CD8-positive, alpha-beta memory T cell (primary cell): Measurements from ENCODE around the gene CFAP100. TPM values are rescaled to one million over a fixed set of nuclear protein-coding genes. Genes with fewer than 3 reads are reported as not detected.
A peak's percentile ranks its signal among the peaks of the same experiment; 100 is the strongest.

Source experiments
- CTCF ChIA-PET: fragments of 350-600 bp; sonication (Branson Sonifier 250); formaldehyde crosslinking; loops from one replicate; lab custom pipeline; 2021; ENCODE audit warnings: antibody characterized with exemption; lab: Charles Lee
- POLR2A ChIA-PET: fragments of 350-600 bp; sonication (Branson Sonifier 250); formaldehyde crosslinking; loops from one replicate; lab custom pipeline; 2021; ENCODE audit warnings: antibody characterized with exemption; lab: Charles Lee
- DNase-seq, 5 donors: peaks; one replicate each; pipeline versions ENCODE4 v3.0.0 to v3.0.0-alpha.2; 2020 to 2022; ENCODE audit warnings: mixed read lengths in 1 of 5
- H3K27ac ChIP-seq: one replicate; pipeline ENCODE4 v1.7.0; 2013; ENCODE audit warnings: low read depth, mild to moderate bottlenecking, low read length, moderate library complexity
- H3K27me3 ChIP-seq: 2 replicates; pipeline ENCODE4 v1.7.0; 2013; ENCODE audit warnings: low read length, mild to moderate bottlenecking; ENCODE audit not compliant: insufficient read depth, poor library complexity, severe bottlenecking
- H3K36me3 ChIP-seq: 2 replicates; pipeline ENCODE4 v1.7.0; 2013; ENCODE audit warnings: mild to moderate bottlenecking, low read length, moderate library complexity; ENCODE audit not compliant: insufficient read depth
- H3K4me1 ChIP-seq: 2 replicates; pipeline ENCODE4 v1.7.0; 2013; ENCODE audit warnings: mild to moderate bottlenecking, low read length, moderate library complexity; ENCODE audit not compliant: insufficient read depth
- H3K4me3 ChIP-seq: 2 replicates; pipeline ENCODE4 v1.7.0; 2013; ENCODE audit warnings: mild to moderate bottlenecking, low read length
- H3K9me3 ChIP-seq: 2 replicates; pipeline ENCODE4 v1.7.0; 2013; ENCODE audit warnings: mild to moderate bottlenecking, low read length
- H3K27ac Mint-ChIP-seq, 8 donors: one replicate each; pipeline ENCODE4 v1.8.0; 2020 to 2021; ENCODE audit warnings: mixed read lengths in 8 of 8, mild to moderate bottlenecking in 6 of 8, inconsistent platforms in 3 of 8, moderate library complexity in 3 of 8
- H3K27me3 Mint-ChIP-seq, 2 donors: one replicate each; pipeline ENCODE4 v1.8.0; 2020 to 2021; ENCODE audit warnings: mixed read lengths in 2 of 2, mild to moderate bottlenecking in 1 of 2, moderate library complexity in 1 of 2
- H3K36me3 Mint-ChIP-seq, 3 donors: one replicate each; pipeline ENCODE4 v1.8.0; 2020 to 2021; ENCODE audit warnings: mixed read lengths in 3 of 3, inconsistent platforms in 1 of 3, mild to moderate bottlenecking in 1 of 3
- H3K4me1 Mint-ChIP-seq, 3 donors: one replicate each; pipeline ENCODE4 v1.8.0; 2020 to 2021; ENCODE audit warnings: mixed read lengths in 3 of 3, inconsistent platforms in 1 of 3, mild to moderate bottlenecking in 1 of 3
- H3K4me3 Mint-ChIP-seq, 7 donors: one replicate each; pipeline ENCODE4 v1.8.0; 2020 to 2021; ENCODE audit warnings: mixed read lengths in 7 of 7, mild to moderate bottlenecking in 6 of 7, moderate library complexity in 4 of 7, inconsistent platforms in 2 of 7
- H3K9me3 Mint-ChIP-seq, 5 donors: one replicate each; pipeline ENCODE4 v1.8.0; 2020 to 2022; ENCODE audit warnings: mixed read lengths in 5 of 5, mild to moderate bottlenecking in 3 of 5, moderate library complexity in 2 of 5, inconsistent platforms in 1 of 5
- polyA plus RNA-seq: library from polyadenylated mRNA; unstranded; fragments of 300-500 nt; fragmentation: Illumina TruSeq; gene quantifications from one replicate; pipeline ENCODE4 v1.2.3, GENCODE V29; 2021
- total RNA-seq, 2 experiments: library from RNA; stranded (reverse); gene quantifications; one replicate each; pipeline ENCODE4 v1.2.3, GENCODE V29; 2021

CFAP100 gene
- total and polyA plus RNA-seq, 3 experiments from 2014 or later: not detected

DNA sequence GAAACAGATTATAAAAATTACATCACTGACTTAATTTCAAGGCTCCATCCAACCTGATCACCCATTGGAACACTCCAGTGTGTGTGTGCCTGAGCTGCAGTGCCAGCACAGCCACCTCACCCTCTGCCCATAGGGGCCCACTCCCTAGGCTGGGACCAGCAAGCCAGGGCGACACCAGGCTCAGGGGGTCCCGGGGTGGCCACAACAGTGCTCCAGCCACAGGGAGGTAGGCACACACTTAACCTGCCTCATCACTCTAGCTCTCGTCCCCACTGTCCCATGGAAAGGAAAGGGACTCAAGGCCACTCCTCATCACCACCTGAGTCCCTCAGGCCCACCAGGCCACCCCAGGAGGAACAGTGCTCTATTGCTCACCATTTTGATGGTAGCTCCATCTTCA lies 56.0 kb downstream of the CFAP100 start:
- Histone ChIP-seq H3K27ac (no peak overlapping the region), H3K9me3 (no peaks in the 10 kb centered on the region), H3K27me3 (no peaks in the 10 kb centered on the region), H3K36me3 (peaks cover 14% of the 10 kb centered on the region), H3K4me3 (no peak overlapping the region), H3K4me1 (no peaks in the 10 kb centered on the region)
- H3K9me3 Mint-ChIP-seq: no peaks in the 10 kb centered on the region
- ChIA-PET CTCF (no interaction called here), POLR2A (no interaction called here)
- no peaks in the 10 kb centered on the region for H3K27me3 Mint-ChIP-seq
- peaks cover 7 to 10% (median 9%) of the 10 kb centered on the region in 3 donors for H3K4me1 Mint-ChIP-seq
- no peak overlapping the region for H3K4me3 Mint-ChIP-seq
- DNase-seq: no peak
- peak overlapping the region in 2 of 8 donors; percentile 61 to 62 for H3K27ac Mint-ChIP-seq
- peaks cover 3 to 77% (median 14%) of the 10 kb centered on the region in 3 donors for H3K36me3 Mint-ChIP-seq

DNA sequence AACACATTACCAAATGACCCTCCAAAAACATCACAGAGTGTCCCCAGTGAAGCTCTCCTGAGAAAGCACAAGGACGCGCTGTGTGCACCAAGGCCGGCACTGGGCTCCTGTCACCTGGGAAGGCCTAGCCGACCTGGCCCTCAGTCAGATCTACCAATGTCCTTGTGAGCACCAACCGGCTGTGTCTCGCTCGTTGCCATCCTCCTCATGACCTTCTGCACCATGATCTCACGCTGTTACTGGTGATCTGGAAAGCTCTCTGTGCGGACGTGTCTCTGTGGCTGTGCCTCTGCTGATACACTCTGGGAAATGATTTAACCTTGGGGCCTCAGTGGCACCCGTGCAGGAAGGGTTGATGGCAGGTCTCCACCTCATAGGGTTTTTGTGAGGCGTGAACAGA lies 56.8 kb downstream of the CFAP100 start:
- H3K4me1 Mint-ChIP-seq: peaks cover 9 to 10% (median 10%) of the 10 kb centered on the region in 3 donors
- no peaks in the 10 kb centered on the region for H3K4me1 ChIP-seq
- H3K9me3 Mint-ChIP-seq: no peaks in the 10 kb centered on the region
- no peak for DNase-seq
- ChIA-PET CTCF (no interaction called here), POLR2A (no interaction called here)
- no peak overlapping the region for H3K4me3 ChIP-seq
- H3K36me3 Mint-ChIP-seq: peaks cover 3 to 80% (median 14%) of the 10 kb centered on the region in 3 donors
- no peak overlapping the region for H3K27ac ChIP-seq
- peaks cover 14% of the 10 kb centered on the region for H3K36me3 ChIP-seq
- H3K4me3 Mint-ChIP-seq: no peak overlapping the region
- H3K27ac Mint-ChIP-seq: no peak overlapping the region
- no peaks in the 10 kb centered on the region for H3K27me3 Mint-ChIP-seq
- H3K27me3 ChIP-seq: no peaks in the 10 kb centered on the region
- H3K9me3 ChIP-seq: no peaks in the 10 kb centered on the region

DNA sequence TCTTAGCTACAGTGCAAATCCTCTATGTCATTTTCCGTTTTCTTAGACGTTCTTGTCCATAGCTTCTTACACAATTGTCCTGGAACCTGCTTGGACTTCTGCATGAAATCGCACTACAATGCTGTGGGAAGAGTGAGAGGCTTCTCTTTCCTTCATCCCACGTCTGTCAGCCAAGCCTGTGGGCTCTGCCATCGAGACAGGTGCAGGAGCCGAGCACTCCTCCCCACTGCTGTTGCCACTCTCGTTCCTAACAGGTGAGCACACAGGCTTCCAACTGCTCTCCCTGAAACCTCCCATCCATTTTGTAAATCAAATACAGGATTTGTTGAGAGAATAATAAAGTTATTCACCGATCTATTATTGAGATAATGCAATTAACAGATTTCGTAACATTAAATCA lies 57.5 kb downstream of the CFAP100 start:
- no peak overlapping the region for H3K4me3 ChIP-seq
- ChIA-PET POLR2A (no interaction called here), CTCF (no interaction called here)
- H3K27me3 ChIP-seq: no peaks in the 10 kb centered on the region
- H3K27me3 Mint-ChIP-seq: no peaks in the 10 kb centered on the region
- peaks cover 14% of the 10 kb centered on the region for H3K36me3 ChIP-seq
- H3K9me3 Mint-ChIP-seq: no peaks in the 10 kb centered on the region
- H3K4me1 ChIP-seq: no peaks in the 10 kb centered on the region
- no peaks in the 10 kb centered on the region for H3K9me3 ChIP-seq
- no peak overlapping the region for H3K4me3 Mint-ChIP-seq
- DNase-seq: no peak
- no peak overlapping the region for H3K27ac ChIP-seq
- H3K36me3 Mint-ChIP-seq: peaks cover 3 to 82% (median 10%) of the 10 kb centered on the region in 3 donors
- no peak overlapping the region for H3K27ac Mint-ChIP-seq
- peaks cover 10 to 16% (median 15%) of the 10 kb centered on the region in 3 donors for H3K4me1 Mint-ChIP-seq

DNA sequence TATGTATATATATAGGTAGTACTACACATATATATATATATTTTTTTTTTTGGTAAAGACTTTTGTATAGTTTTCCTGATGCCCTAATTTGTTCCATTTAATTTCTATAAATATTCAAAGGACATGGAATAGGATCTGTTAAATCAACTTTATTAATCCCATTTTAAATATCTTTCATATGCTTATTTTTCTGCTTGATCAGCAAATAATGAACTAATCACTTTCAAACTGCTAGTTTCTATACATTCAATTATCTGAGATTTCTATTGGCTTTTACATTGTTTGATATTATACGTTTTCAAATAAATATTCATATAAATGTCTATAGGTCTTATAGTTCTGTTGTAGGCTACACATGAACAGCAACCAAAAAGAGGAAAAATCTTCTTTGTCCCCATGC lies 59.3 kb downstream of the CFAP100 start:
- H3K27me3 ChIP-seq: no peaks in the 10 kb centered on the region
- peaks cover 3 to 87% (median 14%) of the 10 kb centered on the region in 3 donors for H3K36me3 Mint-ChIP-seq
- H3K27ac Mint-ChIP-seq: no peak overlapping the region
- H3K4me1 ChIP-seq: no peaks in the 10 kb centered on the region
- no peaks in the 10 kb centered on the region for H3K27me3 Mint-ChIP-seq
- H3K27ac ChIP-seq: no peak overlapping the region
- H3K4me1 Mint-ChIP-seq: peaks cover 17 to 27% (median 19%) of the 10 kb centered on the region in 3 donors
- ChIA-PET POLR2A (no interaction called here), CTCF (no interaction called here)
- no peak overlapping the region for H3K4me3 ChIP-seq
- no peak for DNase-seq
- H3K9me3 ChIP-seq: no peaks in the 10 kb centered on the region
- H3K9me3 Mint-ChIP-seq: no peaks in the 10 kb centered on the region
- H3K36me3 ChIP-seq: peaks cover 20% of the 10 kb centered on the region
- H3K4me3 Mint-ChIP-seq: no peak overlapping the region

DNA sequence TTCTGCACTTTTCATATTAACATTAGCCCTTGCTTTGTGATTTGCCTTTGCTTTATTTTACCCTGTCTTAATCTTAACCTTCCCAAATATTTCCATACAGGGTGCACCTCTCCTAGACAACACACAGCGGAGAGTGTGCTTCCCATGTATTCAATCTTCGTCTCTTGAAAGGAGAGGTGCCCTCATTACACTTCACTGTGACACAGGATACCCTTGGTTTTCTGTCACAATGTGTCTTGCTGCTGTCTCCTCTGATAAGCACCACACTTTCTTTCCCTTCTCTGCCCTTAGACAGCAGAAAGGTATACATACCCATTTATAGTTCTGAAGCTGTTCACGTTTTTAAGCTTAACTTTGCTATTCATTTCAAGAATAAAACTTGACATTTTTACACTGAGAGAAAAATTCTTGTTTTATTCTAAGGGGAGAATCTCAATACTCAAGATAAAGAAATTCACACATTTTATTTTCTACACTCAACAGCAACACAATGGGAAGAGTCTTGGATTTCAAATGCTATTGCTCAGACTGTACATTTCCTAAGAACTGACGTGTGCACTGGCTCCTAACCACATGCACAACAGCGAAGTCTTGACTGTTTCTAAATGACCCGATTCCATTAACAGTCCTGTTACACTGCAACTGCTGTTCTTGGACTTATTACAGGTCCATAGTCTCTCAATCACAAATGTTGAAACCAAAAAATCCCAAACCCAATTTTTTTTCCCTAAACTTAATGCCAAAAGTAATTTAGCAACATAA lies 59.9 kb downstream of the CFAP100 start:
- Histone ChIP-seq H3K27me3 (no peaks in the 10 kb centered on the region), H3K27ac (no peak overlapping the region), H3K4me1 (no peaks in the 10 kb centered on the region), H3K9me3 (no peaks in the 10 kb centered on the region), H3K36me3 (peaks cover 26% of the 10 kb centered on the region), H3K4me3 (no peak overlapping the region)
- peaks cover 19 to 31% (median 19%) of the 10 kb centered on the region in 3 donors for H3K4me1 Mint-ChIP-seq
- no peak for DNase-seq
- peak overlapping the region in 2 of 8 donors; percentile 18 to 37 for H3K27ac Mint-ChIP-seq
- ChIA-PET POLR2A (no interaction called here), CTCF (no interaction called here)
- H3K27me3 Mint-ChIP-seq: no peaks in the 10 kb centered on the region
- H3K4me3 Mint-ChIP-seq: no peak overlapping the region
- peaks cover 3 to 87% (median 14%) of the 10 kb centered on the region in 3 donors for H3K36me3 Mint-ChIP-seq
- no peaks in the 10 kb centered on the region for H3K9me3 Mint-ChIP-seq

DNA sequence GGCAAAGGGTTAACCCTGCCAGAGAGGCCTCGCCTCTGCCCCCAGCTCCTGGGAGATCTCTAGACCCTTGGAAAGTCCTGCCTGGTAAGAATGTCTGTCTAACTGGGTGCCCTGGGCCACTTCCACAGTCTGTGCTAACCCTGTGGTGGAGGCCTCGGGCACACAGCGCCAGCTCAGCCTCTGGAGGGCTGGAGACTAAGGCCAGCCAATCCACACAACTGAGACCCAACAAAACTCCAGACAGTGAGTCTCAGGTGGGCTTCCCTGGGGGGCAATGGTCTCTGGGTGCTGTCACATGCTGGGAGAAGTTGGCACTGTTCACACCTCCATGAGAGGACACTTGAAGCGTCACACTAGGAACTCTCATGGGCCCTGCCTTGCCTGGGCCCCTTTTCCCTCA lies 61.5 kb downstream of the CFAP100 start:
- H3K27me3 ChIP-seq: no peaks in the 10 kb centered on the region
- H3K4me1 ChIP-seq: no peaks in the 10 kb centered on the region
- CTCF ChIA-PET: no interaction called here
- H3K4me3 ChIP-seq: no peak overlapping the region
- no peak overlapping the region for H3K27ac ChIP-seq
- POLR2A ChIA-PET: interaction anchor here (0.6 kb wide), 1 partner anchor 16 kb away, joined by 3 read pairs; no protein-coding TSS in a partner anchor
- Mint-ChIP-seq H3K36me3 (peaks cover 3 to 87% (median 14%) of the 10 kb centered on the region in 3 donors), H3K27ac (peak overlapping the region in 1 of 8 donors; percentile 85), H3K9me3 (no peaks in the 10 kb centered on the region), H3K4me3 (no peak overlapping the region), H3K4me1 (peaks cover 19 to 40% (median 23%) of the 10 kb centered on the region in 3 donors), H3K27me3 (no peaks in the 10 kb centered on the region)
- peaks cover 38% of the 10 kb centered on the region for H3K36me3 ChIP-seq
- DNase-seq: peak in 1 of 5 donors; percentile 36
- no peaks in the 10 kb centered on the region for H3K9me3 ChIP-seq

DNA sequence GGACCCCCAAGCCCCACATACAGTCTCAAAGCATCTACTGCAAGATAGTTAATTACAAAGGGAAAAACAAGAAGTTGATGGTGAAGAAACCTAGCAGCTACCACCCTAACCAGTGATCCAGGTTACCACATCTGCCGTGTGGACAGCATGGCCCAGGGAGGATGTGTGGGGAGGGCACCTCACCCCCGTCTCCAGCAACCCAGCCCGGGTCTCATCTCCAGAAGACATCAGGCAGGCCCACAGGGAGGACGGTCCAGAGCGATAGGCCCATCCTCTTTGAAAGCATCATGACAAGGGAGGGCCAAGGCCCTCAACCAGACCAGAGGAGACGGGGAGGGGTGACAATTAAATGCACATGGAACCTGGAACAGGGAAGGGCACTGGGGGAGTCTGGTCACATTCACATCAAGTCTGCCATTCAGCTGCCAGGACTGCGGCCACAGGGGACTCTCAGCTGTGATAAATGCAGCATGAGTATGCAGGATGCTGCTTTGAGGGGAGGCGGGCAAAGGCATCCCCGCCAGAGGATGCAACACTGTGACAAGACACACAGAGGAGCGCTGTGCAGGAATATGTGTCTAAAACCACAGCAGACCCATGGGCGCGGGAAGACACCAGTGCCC lies 62.2 kb downstream of the CFAP100 start:
- ChIA-PET CTCF (no interaction called here), POLR2A (interaction anchor here (0.6 kb wide), 1 partner anchor 15 kb away, joined by 3 read pairs; no protein-coding TSS in a partner anchor)
- no peaks in the 10 kb centered on the region for H3K27me3 ChIP-seq
- no peak overlapping the region for H3K27ac ChIP-seq
- H3K4me1 ChIP-seq: no peaks in the 10 kb centered on the region
- no peak overlapping the region for H3K4me3 Mint-ChIP-seq
- H3K36me3 Mint-ChIP-seq: peaks cover 3 to 87% (median 15%) of the 10 kb centered on the region in 3 donors
- no peaks in the 10 kb centered on the region for H3K9me3 ChIP-seq
- H3K4me3 ChIP-seq: no peak overlapping the region
- H3K9me3 Mint-ChIP-seq: no peaks in the 10 kb centered on the region
- H3K36me3 ChIP-seq: peaks cover 40% of the 10 kb centered on the region
- no peak for DNase-seq
- H3K4me1 Mint-ChIP-seq: peaks cover 23 to 40% (median 24%) of the 10 kb centered on the region in 3 donors
- H3K27me3 Mint-ChIP-seq: no peaks in the 10 kb centered on the region
- peak overlapping the region in 2 of 8 donors; percentile 29 to 85 for H3K27ac Mint-ChIP-seq

DNA sequence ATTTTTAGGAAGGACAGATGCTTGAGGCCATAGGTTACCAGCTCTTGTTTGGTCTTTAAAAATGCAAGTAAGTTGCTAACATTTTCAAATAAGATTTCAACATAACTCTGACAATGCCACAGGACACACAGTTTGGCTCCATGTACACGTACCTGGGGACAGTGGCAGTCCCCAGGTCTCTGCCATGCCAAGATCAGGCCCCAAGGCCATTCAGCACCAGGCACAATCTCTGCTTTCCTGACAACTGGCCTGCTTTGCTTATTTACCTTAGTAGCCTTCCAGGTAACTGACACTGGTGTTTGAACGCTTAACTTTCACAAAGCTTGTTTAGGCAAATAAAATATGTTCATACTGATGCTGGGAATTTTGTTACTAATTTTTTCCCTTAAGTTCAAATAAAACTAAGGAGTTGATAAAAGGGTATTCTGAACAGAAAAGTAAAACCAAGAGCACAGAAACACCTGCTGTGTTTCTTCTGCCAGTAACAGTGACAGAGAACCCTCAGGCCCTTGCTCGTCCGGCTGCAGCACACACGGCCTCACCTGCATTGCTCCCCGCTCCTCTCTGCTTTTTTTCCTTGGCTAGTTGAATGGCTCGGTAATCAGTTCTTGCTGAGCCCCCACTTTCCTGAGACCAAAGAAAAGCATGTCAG lies 64.5 kb downstream of the CFAP100 start:
- Mint-ChIP-seq H3K9me3 (no peaks in the 10 kb centered on the region), H3K27ac (no peak overlapping the region), H3K27me3 (no peaks in the 10 kb centered on the region), H3K4me1 (peaks cover 23 to 40% (median 24%) of the 10 kb centered on the region in 3 donors), H3K4me3 (no peak overlapping the region), H3K36me3 (peaks cover 3 to 91% (median 14%) of the 10 kb centered on the region in 3 donors)
- DNase-seq: no peak
- no peak overlapping the region for H3K4me3 ChIP-seq
- POLR2A ChIA-PET: no interaction called here
- H3K27ac ChIP-seq: no peak overlapping the region
- no peaks in the 10 kb centered on the region for H3K4me1 ChIP-seq
- H3K9me3 ChIP-seq: no peaks in the 10 kb centered on the region
- peaks cover 44% of the 10 kb centered on the region for H3K36me3 ChIP-seq
- no peaks in the 10 kb centered on the region for H3K27me3 ChIP-seq
- CTCF ChIA-PET: no interaction called here
